Middle frontal gyrus (tissue), 1 donor: Measurements from ENCODE around the gene DDX25.

Experiments
- DNase-seq: peaks from one replicate; pipeline ENCODE4 v3.0.0-alpha.2; 2015; ENCODE audit warnings: low spot score; ENCODE audit errors: extremely low spot score

Gene DDX25

GRCh38 chr11:125950178-125950490, 45.8 kb downstream of the DDX25 start:
- no peak for DNase-seq

- DNase-seq, result no peak
These were observed 46.7 kb downstream of the DDX25 start for GRCh38 chr11:125950696-125951651.

- no peak for DNase-seq
These were observed 47.4 kb downstream of the DDX25 start for GRCh38 chr11:125951731-125952130.

GRCh38 chr11:125952559-125952958, 48.3 kb downstream of the DDX25 start:
- no peak for DNase-seq

GRCh38 chr11:125952973-125953372, 48.7 kb downstream of the DDX25 start:
- DNase-seq, result no peak

- no peak for DNase-seq
These were observed 49.2 kb downstream of the DDX25 start for GRCh38 chr11:125953401-125953935.

GRCh38 chr11:125954123-125954944, 50.0 kb downstream of the DDX25 start:
- DNase-seq, result no peak

GRCh38 chr11:125954945-125955640, 50.8 kb downstream of the DDX25 start:
- no peak for DNase-seq

GRCh38 chr11:125955856-125956255, 51.5 kb downstream of the DDX25 start:
- no peak for DNase-seq

- peak; percentile 29 for DNase-seq
These were observed 52.3 kb downstream of the DDX25 start for GRCh38 chr11:125956391-125957134.

GRCh38 chr11:125957618-125958332, 53.5 kb downstream of the DDX25 start:
- DNase-seq, result no peak

- DNase-seq, result no peak
These were observed 54.6 kb downstream of the DDX25 start for GRCh38 chr11:125958872-125959400.

GRCh38 chr11:125959511-125959910, 55.2 kb downstream of the DDX25 start:
- DNase-seq, result no peak

- DNase-seq, result no peak
These were observed 55.6 kb downstream of the DDX25 start for GRCh38 chr11:125959931-125960330.

GRCh38 chr11:125960771-125961170, 56.5 kb downstream of the DDX25 start:
- no peak for DNase-seq

- no peak for DNase-seq
These were observed 63.2 kb downstream of the DDX25 start for GRCh38 chr11:125967515-125967914.

- DNase-seq, result no peak
These were observed 64.0 kb downstream of the DDX25 start for GRCh38 chr11:125968354-125968753.

- DNase-seq, result no peak
These were observed 67.3 kb downstream of the DDX25 start for GRCh38 chr11:125971618-125972017.

- DNase-seq, result no peak
These were observed 70.0 kb downstream of the DDX25 start for GRCh38 chr11:125974284-125974683.

GRCh38 chr11:125975634-125976033, 71.3 kb downstream of the DDX25 start:
- DNase-seq, result no peak
